HG03196 (cell line): ENCODE measurements around the gene GLP2R.

ENCODE experiments used
- ATAC-seq: cut with Tn5 transposase; IDR thresholded peaks from one replicate; pipeline ENCODE4 v1.9.1; 2021; ENCODE audit not compliant: unreplicated experiment

GLP2R gene

GRCh38 chr17:9811537-9811936, 14.2 kb upstream of the GLP2R start:
- no peak for ATAC-seq

GRCh38 chr17:9813166-9813565, 12.6 kb upstream of the GLP2R start:
- ATAC-seq = no peak

GRCh38 chr17:9814337-9814945, 11.3 kb upstream of the GLP2R start:
- ATAC-seq = no peak

- ATAC-seq = no peak
Measured at GRCh38 chr17:9816472-9816871, 9.3 kb upstream of the GLP2R start.

- no peak for ATAC-seq
Measured at GRCh38 chr17:9817086-9817485, 8.6 kb upstream of the GLP2R start.

- no peak for ATAC-seq
Measured at GRCh38 chr17:9818760-9819159, 7.0 kb upstream of the GLP2R start.

GRCh38 chr17:9820448-9820847, 5.3 kb upstream of the GLP2R start:
- ATAC-seq = no peak

GRCh38 chr17:9821921-9822320, 3.8 kb upstream of the GLP2R start, which contains the start of gene GSG1L2:
Gene GSG1L2 (minus strand): TSS chr17:9822079. CDS start chr17:9822071, 8 bp downstream.
- no peak for ATAC-seq

GRCh38 chr17:9824094-9824493, 1.6 kb upstream of the GLP2R start:
- ATAC-seq = no peak

- no peak for ATAC-seq
Measured at GRCh38 chr17:9824797-9825338, 856 bp upstream of the GLP2R start.

- no peak for ATAC-seq
Measured at GRCh38 chr17:9828296-9829295, 2.9 kb downstream of the GLP2R start.

- no peak for ATAC-seq
Measured at GRCh38 chr17:9829343-9829742, 3.6 kb downstream of the GLP2R start.

- ATAC-seq = no peak
Measured at GRCh38 chr17:9830711-9831110, 5.0 kb downstream of the GLP2R start.

- no peak for ATAC-seq
Measured at GRCh38 chr17:9833922-9834321, 8.2 kb downstream of the GLP2R start.

- ATAC-seq = no peak
Measured at GRCh38 chr17:9837551-9838471, 12.1 kb downstream of the GLP2R start.

- ATAC-seq = no peak
Measured at GRCh38 chr17:9839433-9839832, 13.7 kb downstream of the GLP2R start.

- ATAC-seq = no peak
Measured at GRCh38 chr17:9842057-9842758, 16.5 kb downstream of the GLP2R start.

GRCh38 chr17:9843152-9844010, 17.7 kb downstream of the GLP2R start:
- no peak for ATAC-seq

- ATAC-seq = no peak
Measured at GRCh38 chr17:9844153-9844552, 18.4 kb downstream of the GLP2R start.
